RWPE1 (cell line): ENCODE data around the gene BCDIN3D.
"Not testable (repeated sequence)": the region's sequence is repeated elsewhere in the genome, so short reads cannot be mapped to it uniquely, and the experiment has no call there.

ENCODE experiments used
- CTCF ChIA-PET: fragments of 350-600 bp; sonication (Branson Sonifier 250); formaldehyde crosslinking; extraction: SDS; loops from one replicate; lab custom pipeline; 2021; lab: Yijun Ruan, JAX
- POLR2A ChIA-PET: fragments of 400-600 bp; formaldehyde crosslinking; extraction: SDS; loops from one replicate; lab custom pipeline; 2020; ENCODE audit warnings: antibody characterized with exemption; ENCODE audit not compliant: low non-redundant PET; lab: Yijun Ruan, JAX
- DNase-seq: peaks from one replicate; pipeline ENCODE4 v3.0.0; 2012; ENCODE audit warnings: low spot score
- H3K27ac ChIP-seq: fragments of 450-650 bp; 2 replicates; pipeline ENCODE4 v1.5.1; 2017
- CTCF ChIP-seq: fragments of 450-650 bp; conservative IDR thresholded peaks from 2 replicates; pipeline ENCODE4 v1.5.1; 2017; ENCODE audit warnings: low read depth, mild to moderate bottlenecking

Gene BCDIN3D

GRCh38 chr12:49872781-49873181 lies 29.9 kb upstream of the BCDIN3D start:
- ChIA-PET CTCF (interaction anchor here (0.6 to 0.8 kb wide), 2 partner anchors 197 to 1622 kb away, joined by 3 read pairs; no protein-coding TSS in a partner anchor), POLR2A (no interaction called here)
- DNase-seq, result no peak
- TF ChIP-seq CTCF, result no peak
- no peak overlapping the region for H3K27ac ChIP-seq

- POLR2A ChIA-PET, result no interaction called here
- TF ChIP-seq CTCF, result no peak
- no peak overlapping the region for H3K27ac ChIP-seq
- CTCF ChIA-PET, result interaction anchor here (0.6 to 1.1 kb wide), 3 partner anchors 95 to 1623 kb away, joined by 3 read pairs; no protein-coding TSS in a partner anchor
- DNase-seq, result no peak
These were observed 29.5 kb upstream of the BCDIN3D start for GRCh38 chr12:49872381-49872780.

- POLR2A ChIA-PET, H3K27ac ChIP-seq, DNase-seq: not testable (repeated sequence)
- CTCF ChIA-PET, result interaction anchor here (0.8 to 1.1 kb wide), 2 partner anchors 95 to 198 kb away, joined by 3 read pairs; no protein-coding TSS in a partner anchor
These were observed 28.9 kb upstream of the BCDIN3D start for GRCh38 chr12:49871811-49872251.

- TF ChIP-seq CTCF, result no peak
- DNase-seq, result no peak
- H3K27ac ChIP-seq, result no peak overlapping the region
- ChIA-PET POLR2A (no interaction called here), CTCF (interaction anchor here (0.6 to 1.1 kb wide), 3 partner anchors 96 to 219 kb away, joined by 3 to 5 read pairs (median 3); no protein-coding TSS in a partner anchor)
These were observed 28.3 kb upstream of the BCDIN3D start for GRCh38 chr12:49871263-49871561.

- no peak for DNase-seq
- no peak overlapping the region for H3K27ac ChIP-seq
- TF ChIP-seq CTCF, result no peak
- ChIA-PET POLR2A (no interaction called here), CTCF (interaction anchor here (0.6 to 0.7 kb wide), 2 partner anchors 180 to 219 kb away, joined by 3 to 5 read pairs; no protein-coding TSS in a partner anchor)
These were observed 27.8 kb upstream of the BCDIN3D start for GRCh38 chr12:49870501-49871262.

GRCh38 chr12:49869816-49870500 lies 27.1 kb upstream of the BCDIN3D start:
- DNase-seq, result no peak
- TF ChIP-seq CTCF, result no peak
- POLR2A ChIA-PET, result no interaction called here
- CTCF ChIA-PET, result no interaction called here
- H3K27ac ChIP-seq, result no peak overlapping the region
